Occipital lobe (tissue), 2 donors: Measurements from ENCODE around the gene SPATA21. TPM values are rescaled to one million over a fixed set of nuclear protein-coding genes. Genes with fewer than 3 reads are reported as not detected.
"Not testable (repeated sequence)": the region's sequence is repeated elsewhere in the genome, so short reads cannot be mapped to it uniquely, and the experiment has no call there.

Source experiments
- DNase-seq: peaks from one replicate; lab custom pipeline; 2025; lab: John Stamatoyannopoulos, UW
- total RNA-seq: library from RNA; depleted of rRNA; stranded (reverse); fragments of >200 nt; gene quantifications from one replicate; pipeline ENCODE4 v1.2.3, GENCODE V29; 2014

Gene SPATA21
- total RNA-seq, 1 donor from 2014 or later = not detected

DNA sequence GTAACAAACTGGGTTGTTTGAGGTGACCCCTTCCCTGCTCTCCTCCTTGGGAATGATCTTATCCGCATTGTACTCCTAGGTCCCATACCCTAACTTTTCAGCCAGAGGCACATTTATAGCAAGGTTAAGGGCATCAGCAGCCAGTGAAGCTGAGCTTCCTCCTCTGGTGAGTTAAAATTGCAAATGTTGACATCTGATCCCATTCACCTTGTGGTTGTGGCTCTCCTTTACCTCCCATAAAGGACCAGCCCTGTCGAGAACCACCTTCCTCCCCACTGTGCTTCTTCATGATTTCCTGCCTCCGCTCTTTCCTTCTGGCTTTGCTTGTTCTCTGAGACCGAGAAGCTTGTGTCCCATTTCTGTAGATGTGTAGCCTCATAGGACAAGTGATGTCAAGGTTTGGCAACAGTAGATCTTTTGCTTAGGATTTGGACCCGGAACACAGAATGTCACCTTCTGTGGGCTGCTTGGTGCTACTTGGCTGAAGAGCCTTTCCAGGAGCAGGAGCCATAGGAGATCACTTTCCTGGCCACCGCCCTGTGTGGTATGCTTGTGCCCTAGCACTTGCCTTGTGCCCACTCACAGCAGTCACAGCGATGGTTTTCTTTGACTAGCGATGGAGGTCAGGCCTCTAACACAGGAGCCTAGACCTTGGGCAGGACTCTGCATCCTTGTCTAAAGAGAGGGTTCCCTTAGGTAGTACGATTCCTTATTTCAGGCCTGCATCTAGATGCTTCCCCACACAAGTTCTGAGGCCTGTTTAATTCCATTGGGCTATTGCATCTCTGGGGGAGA, 51.4 kb downstream of the SPATA21 start:
- DNase-seq = no peak

DNA sequence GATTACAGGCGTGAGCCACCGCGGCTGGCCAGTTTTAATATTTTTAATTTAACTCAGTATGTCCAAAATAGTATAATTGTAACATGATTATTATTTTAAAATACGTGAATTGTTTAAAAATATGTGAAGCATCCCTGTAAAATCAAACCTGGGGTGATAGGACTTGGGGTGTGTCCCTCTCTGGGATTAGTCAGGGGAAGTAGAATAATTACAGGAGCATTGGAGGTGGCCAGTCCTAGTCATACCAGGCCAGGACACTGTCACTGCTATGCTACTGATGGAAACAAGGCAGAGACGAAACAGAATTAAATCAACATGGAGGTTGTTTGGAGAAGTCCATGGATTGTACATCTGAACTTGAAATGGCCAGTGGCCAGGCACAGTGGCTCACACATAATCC, 53.3 kb downstream of the SPATA21 start:
- no peak for DNase-seq

DNA sequence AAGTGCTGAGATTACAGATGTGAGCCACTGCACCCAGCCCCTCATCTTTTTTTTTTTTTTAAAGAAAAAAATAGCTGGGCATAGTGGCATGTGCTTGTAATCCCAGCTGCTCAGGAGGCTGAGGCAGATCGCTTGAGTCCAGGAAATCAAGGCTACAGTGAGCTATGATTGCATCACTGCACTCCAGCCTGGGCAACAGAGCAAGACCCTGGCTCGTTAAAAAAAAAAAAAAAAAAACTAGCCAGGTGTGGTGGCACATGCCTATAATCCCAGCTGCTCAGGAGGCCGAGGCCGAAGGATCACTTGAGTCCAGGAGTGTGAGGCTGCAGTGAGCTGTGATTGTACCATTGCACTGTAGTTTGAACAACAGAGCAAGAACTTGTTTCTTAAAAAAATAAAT, 56.4 kb downstream of the SPATA21 start:
- no peak for DNase-seq

DNA sequence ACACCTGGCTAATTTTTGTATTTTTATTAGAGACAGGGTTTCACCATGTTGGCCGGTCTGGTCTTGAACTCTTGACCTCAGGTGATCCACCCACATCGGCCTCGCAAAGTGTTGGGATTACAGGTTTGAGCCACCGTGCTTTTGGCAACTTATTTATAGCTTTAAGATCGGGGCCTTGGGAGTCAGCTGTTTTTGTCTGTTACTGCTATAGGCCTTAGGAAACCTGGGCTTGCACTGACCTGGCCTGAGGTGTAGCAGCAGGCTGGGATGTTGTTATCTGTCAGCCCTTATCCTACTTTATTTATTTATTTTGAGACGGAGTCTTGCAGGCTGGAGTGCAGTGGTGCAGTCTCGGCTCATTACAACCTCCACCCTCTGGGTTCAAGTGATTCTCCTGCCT, 58.8 kb downstream of the SPATA21 start:
- no peak for DNase-seq

DNA sequence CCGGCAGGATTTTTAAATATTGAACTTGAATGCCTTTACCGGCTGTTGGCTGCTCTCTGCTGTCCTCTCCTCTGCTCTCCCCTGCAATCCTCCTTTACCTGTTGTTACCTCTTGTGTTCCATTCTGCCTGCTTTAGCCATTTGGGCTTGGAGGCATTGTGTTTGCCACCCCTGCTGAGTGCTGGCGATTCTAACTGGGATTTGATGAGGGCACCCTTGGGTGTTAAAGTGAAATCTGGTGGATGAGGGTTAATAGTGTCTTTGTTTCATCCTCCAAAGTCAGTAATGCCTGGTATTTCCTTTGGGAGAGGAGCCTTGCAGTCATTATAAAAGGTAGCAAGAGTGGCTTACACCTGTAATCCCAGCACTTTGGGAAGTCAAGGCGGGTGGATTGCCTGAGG, 60.3 kb downstream of the SPATA21 start:
- DNase-seq = no peak

DNA sequence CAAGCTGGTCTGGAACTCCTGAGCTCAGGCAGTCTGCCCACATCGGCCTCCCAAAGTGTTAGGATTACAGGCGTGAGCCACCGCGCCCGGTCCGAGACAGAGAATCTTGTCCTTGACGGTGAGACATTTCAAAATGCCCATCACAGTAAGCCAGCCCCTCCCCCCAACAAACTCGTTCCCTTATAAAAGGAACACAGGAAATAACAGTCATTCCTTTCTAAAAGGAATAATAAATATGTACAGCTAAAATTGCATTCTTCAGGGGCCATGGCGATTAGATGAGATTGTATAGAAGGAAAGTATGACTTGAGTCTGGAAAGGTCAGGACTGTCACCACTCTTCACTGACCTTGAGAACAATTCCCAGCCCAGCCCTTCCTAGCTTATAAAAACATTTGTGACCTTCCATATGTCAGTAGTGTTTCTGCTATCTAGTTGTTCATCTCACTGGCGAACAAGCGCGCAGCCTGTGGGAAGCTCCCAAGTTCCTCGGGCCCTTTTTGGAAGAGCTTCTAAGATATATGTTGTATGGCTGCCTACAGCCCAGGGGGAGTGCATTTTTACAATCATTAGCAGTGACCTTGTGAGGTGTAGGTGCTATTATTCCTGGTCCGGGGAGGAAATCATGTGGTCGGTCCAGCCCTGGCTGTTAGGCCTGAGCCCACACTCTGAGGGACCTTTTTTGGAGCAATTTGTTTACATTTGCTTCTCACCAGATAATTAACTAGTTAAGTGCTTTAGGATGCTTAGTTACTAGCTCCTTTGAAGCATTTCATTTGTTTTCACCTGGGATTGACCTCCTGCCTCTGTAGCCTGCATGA, 61.5 kb downstream of the SPATA21 start:
- DNase-seq = no peak

DNA sequence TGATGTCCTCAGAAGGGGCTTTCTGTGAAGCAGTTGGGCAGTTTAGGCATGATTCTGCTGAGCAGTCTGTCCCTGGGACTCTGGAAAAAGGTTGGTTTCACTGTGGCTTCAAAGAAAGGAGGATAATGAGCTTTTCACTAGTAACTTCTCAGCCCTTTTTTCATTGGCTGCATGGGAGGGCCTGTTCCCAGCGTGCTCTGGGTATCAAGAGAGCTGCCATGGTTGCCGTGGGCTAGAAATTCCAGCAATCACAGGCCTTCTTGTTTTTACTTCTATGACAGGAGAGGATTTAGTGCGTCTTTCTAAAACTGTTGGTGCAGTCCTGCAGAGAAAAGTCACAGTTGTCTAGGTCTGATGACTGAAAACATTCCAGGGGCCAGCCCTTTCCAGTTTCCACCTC, 63.0 kb downstream of the SPATA21 start:
- DNase-seq = no peak

DNA sequence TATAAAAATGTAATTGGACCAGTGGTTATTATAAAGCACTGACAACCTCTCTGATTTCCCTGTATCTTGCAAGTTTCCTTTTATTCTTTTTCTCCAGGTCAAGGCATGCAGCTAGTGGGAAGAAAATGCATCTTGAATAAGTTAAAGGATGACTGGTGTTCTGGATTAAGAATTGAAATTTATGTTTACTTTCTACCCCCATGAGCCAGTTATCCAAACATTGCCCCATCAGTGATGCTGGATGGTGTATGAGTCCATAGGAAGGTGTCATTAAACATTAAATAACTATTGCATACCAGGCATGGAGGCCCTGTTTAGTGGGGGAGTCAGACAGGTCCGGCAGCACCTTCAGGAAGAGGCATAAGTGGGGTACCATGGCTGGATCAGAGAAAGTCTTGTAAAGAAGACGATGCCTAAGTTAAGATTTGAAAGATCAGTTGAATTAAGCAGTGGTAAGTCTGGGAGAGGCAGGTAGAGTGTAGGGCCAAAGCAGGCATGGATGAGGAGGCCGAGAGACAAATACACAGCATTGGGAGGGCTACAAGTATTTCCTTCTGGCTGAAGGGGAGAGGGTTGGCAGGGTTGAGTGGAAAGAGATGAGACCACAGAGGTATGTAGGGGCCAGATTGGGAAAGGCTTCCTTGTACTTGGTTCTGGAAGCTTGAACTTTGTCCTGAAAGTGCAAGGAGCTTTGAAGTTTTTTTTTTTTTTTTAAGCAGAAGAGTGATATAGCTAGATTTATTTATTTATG, 64.5 kb downstream of the SPATA21 start:
- no peak for DNase-seq

DNA sequence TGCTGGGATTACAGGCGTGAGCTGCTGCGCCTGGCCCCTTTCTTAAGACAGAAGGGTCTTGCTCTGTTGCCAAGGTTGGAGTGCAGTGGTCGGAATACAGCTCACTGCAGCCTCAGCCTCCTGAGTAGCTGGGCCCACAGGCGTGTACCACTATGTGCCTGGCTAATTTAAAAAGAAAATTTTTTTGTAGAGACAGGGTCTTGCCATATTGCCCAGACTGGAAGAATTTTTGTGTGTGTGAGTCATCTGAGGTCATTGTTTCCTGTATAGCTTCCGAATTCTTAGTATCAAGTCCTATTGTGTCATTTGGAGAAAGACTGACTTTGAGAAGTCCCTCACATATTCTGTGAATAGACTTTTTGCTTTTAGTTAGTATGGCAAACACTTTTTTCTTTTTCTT, 65.5 kb downstream of the SPATA21 start:
- DNase-seq = no peak

DNA sequence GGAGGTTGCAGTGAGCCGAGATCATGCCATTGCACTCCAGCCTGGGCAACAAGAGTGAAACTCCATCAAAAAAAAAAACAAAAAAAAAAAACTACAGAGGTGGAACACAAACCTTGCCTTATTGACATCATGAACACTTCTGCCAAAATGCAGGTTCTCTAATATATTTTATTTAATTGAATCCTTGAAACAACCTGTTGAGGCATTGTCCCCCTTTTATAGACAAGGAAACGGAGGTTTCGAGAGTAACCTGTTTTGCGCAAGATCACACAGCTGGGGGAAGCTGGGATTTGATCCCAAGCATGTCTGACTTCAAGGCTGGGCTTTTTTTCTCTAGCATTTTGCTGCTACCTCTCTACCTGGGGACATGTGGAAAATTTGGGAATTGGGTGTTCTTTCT, 67.4 kb downstream of the SPATA21 start:
- no peak for DNase-seq

DNA sequence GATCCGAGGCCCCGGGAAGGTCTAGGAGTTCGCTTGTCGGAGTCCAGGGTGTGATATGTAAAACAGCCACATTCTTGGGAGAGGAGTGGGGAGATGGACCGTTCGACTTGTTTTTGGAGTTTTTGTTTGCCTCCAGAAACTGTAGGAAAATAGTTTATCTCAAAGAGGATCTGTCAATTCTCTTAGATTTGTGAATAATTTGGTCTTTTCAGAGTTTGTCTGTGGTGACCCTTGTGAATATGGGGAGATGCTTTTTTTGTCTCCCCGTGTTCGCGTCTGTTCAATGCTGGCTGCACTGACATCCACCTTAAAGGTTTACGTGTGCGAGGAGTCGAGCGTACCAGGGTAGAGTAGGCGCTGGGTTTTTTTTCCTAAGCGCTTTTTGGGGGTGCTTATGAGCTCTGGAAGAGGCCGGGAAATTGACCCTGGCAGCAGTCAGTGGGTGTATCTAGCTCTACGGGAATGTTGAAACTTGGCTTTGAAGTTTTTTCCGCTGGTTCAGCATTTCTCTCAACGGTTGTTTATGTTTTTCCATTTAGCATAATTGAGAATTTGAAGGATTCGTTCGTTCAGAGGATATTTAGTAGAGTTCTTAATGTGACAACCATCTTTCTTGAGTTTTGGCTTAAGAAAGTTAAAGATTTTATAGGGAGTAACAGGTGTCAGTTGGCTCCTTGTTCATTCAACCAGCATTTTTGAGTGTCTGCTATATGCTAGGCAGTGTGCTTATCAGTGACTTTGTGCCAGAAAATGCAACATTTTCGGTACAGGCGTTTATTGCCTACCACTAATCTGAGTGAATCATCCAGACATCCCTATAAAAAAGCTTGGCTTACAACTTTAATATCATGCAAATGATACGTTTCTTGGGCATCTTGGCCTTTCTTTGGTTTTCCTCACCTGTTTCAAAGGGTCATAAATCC, 69.0 kb downstream of the SPATA21 start:
- no peak for DNase-seq

DNA sequence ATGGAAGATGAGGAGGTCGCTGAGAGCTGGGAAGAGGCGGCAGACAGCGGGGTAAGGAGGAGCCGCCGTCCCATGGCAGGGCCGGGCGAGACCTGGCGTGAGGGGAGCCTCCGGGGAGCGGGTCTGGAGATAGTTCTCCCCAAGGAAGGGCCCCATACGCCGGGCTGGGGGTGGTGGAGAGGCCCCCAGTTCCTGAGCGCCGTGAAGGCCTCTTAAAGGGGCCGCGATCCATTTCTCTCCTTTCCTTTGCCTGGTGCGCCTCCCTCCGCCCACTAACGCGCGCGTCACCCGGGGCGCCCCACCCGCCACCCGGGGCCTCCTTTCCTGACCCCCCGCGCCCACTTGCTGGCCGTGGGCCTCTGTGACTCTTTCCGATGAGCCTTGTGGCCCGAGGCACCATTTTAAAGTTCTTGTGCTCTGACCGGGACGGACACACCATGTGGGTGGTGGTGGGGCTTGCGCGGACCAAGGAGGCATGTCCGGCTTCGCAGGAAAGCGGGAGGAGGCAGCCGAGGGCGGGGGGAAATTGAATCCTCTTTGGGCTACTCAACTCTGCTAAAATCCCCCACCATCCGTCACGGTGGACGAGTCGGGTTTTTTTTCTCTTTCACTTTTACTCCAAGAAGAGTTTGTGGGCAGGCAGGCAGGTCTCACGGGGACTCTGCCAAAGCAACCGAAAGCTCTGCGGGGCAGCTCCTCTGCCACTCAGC, 69.8 kb downstream of the SPATA21 start:
- DNase-seq = peak; percentile 93

DNA sequence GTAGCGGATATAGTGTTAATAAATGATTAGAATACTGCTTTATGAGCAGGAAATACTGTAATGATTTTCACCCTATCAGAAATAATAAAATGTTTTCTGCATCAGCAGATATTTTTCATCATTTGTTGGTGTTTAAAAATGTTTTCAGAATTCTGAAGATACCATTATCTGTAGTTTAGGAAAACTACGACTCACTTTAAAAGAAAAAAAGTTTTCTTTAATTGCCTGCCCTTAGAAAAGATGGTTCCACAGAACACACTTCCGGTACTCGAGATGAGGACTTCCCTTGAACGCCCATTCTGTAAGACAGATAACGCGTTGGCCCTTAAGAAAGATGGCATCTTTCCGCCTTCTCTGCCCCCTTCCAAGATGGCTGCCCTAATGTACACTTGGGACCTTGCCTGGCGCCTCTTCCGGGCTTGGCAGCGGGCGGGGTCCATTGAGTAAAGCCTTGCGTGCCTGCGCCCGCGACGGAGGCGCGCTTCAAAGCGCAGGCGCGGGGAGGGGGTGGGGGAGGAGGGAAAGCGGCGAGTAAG, 70.4 kb downstream of the SPATA21 start, which contains the start of gene SZRD1:
Gene SZRD1 (plus strand): TSS at position 521 of the 536 bp plus-strand sequence. CDS start 16 bp downstream, outside the sequence.
- peak; percentile 97 for DNase-seq

DNA sequence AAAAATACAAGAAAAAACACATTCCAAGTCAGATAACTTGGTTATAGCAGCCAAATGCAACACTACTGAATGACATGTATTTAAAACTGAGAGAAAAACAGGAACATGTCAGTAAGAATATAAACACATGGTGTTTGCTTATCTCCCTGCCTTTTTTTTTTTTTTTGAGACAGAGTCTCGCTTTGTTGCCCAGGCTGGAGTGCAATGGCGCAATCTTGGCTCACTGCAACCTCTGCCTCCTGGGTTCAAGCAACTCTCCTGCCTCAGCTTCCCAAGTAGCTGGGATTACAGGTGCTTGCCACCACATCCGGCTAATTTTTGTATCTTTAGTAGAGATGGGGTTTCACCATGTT, 72.1 kb downstream of the SPATA21 start:
- DNase-seq = not testable (repeated sequence)

DNA sequence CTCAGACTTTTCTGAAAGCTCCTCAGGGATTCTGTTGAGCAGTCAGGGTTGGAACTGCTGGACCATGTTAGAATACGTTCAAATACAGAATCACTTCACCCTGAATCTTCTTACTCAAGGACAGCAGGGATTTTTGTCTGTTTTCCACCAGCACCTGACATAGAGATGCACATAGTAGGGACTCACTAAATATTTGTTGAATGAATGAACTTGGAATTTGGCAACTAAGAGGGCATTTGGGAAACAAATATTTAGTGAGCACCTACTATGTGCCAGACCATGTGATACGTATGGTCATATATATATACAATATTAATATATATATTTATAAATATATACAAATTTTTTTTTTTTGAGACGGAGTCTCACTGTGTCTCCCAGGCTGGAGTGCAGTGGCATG, 80.4 kb downstream of the SPATA21 start:
- DNase-seq = no peak

DNA sequence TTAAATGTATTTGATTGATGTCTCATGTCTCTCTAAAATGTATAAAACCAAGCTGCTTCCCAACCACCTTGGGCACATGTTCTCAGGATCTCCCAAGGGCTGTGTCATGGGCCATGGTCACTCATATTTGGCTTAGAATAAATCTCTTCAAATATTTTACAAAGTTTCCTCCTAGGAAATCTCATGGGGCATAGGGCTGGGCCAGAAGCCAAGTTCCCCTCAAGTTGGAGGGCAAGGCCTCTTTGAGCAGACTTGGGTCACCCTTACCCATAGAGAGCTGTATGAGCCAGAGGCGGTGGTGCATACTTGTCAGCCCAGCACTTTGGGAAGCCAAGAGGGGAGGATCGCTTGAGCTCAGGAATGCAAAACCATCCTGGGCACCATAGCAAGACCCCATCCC, 82.6 kb downstream of the SPATA21 start:
- no peak for DNase-seq

DNA sequence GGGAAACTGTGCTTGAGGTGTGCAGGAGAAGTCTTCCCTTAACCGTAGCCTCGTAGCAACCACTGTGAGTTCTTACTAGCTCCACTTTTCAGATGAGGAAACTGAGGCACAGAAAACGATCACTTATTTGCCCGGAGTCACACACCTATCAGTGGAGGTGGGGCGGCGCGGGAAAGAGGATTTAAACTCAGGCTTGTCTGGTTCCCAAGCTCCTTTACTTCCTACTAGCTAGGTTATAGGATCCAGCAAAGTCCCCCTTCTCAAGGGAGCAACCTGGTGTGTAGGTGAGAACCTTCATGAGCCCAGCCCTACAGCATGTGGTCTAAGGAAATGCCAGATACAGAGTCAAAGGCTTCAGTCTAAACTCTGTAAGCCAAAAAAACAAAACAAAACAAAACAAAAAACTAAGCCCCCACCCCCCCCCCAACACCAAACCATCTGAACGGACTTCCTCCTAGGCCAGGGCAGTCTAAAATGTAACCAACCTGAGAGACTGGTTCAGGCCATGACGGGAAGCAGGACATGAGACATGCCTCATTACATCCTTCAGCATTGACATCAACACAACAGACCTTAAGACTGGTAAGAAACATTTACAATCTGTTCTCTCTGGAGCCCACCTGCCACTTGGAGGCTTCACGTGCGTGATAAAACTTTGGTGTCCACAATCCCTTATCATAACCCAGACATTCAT, 84.2 kb downstream of the SPATA21 start:
- no peak for DNase-seq

DNA sequence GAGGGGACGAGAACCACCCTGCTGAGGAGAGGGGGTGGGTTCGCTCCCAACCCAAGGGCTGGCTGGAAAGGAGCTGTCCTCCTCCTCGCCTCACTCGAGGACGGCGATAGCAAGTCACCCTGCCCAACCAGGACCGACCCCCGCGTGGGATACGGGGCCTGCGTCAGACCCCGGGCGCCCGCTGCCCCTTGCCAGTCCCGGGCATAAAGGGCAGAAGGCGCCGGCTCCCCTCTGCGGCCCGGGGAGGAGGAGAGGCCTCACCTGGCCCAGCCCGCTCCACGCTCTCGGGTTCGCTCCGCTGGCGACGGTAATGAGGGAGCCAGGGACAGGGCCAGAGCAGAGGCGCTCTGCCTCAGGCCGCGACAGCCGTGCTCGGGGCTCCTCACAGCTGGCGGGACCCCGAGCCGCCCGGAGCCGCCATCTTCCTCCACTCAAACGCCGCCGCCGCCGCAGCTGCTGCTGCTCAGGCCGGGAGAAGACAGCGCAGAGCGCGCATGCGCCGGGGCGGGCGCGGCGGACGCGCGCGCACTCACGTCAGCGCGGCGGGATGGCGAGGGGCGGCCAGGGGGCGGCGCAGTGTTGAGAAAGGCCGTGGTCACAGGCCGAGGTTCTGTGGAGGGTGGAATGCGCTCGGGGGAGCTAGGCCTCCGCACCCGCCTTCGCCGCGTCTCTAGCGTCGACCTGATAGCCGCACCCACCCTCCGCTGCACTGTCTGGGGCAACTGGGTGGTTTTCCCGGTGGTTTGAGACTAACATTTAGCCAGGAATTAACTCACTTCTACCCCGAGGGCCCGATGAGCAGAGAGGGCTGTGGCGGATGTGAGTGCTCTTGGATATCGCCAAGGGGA, 85.0 kb downstream of the SPATA21 start, which contains the start of gene FBXO42:
Gene FBXO42 (minus strand): TSS at position 487 of the 848 bp plus-strand sequence. CDS start 37,062 bp downstream, outside the sequence.
- peak; percentile 90 for DNase-seq
